ENCODE measurements around the gene GALNT18. TPM values are rescaled to one million over a fixed set of nuclear protein-coding genes. Genes with fewer than 3 reads are reported as not detected.

Gene GALNT18
- total RNA-seq, 1 experiment from 2014 or later: 1.7 TPM

DNA sequence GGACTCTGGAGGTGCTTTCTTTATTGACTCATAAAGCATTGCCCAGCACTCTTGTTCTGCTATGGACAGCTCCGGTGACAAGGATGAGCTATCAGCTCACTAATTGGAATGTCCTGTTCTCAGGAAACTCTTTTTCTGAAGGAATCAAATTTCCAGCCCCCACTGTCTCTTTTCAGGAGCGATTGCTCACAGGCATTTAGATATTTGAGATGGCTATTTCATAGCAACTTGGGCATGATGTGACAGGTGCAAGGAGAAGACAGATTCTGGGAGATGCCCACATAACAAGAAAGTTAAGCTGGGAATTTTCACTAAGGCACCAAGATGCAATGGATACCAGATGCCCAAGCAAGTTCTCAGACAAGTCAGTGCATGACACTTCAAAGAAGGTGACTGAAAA lies 145.3 kb downstream of the GALNT18 start:
- Histone ChIP-seq H3K27ac (ENCODE audit: insufficient read length, low read depth, low read length) (no peak overlapping the region), H2AFZ (ENCODE audit: low read length) (no peak overlapping the region), H3K27me3 (ENCODE audit: insufficient read depth, low read length) (no peaks in the 10 kb centered on the region), H3K79me1 (ENCODE audit: insufficient read depth, low read depth, low read length, poor library complexity, severe bottlenecking) (no peaks in the 10 kb centered on the region), H2BK12ac (ENCODE audit: insufficient read length, low read depth, low read length) (no peak overlapping the region), H2AK5ac (ENCODE audit: insufficient read length, low read length) (no peak overlapping the region), H3K23ac (ENCODE audit: insufficient read length, low read depth, low read length) (no peak overlapping the region), H2BK120ac (ENCODE audit: low read depth, low read length, poor library complexity, severe bottlenecking) (no peak overlapping the region), H4K91ac (ENCODE audit: insufficient read length, low read depth, low read length) (no peak overlapping the region), H4K20me1 (ENCODE audit: control insufficient read depth, insufficient read depth, insufficient read length) (no peaks in the 10 kb centered on the region), H3K4me1 (ENCODE audit: insufficient read depth, low read length) (peaks cover 6% of the 10 kb centered on the region; the same call in 1 of the 2 replicates), H4K5ac (ENCODE audit: insufficient read length, low read depth, low read length) (no peak overlapping the region), H3K9ac (ENCODE audit: extremely low read depth, insufficient read length, low read length) (no peak overlapping the region), H3K4me2 (ENCODE audit: insufficient read depth, insufficient read length, low read length) (no peak overlapping the region), H3K56ac (ENCODE audit: insufficient read length, low read depth, low read length) (no peak overlapping the region), H2BK20ac (ENCODE audit: low read depth, low read length, poor library complexity, severe bottlenecking) (no peak overlapping the region), H2BK5ac (ENCODE audit: insufficient read length, low read length) (no peak overlapping the region), H3K79me2 (ENCODE audit: insufficient read depth, low read length) (no peaks in the 10 kb centered on the region), H2BK15ac (ENCODE audit: low read depth, low read length) (no peak overlapping the region), H3K9me3 (ENCODE audit: control insufficient read depth, low read depth, low read length) (no peaks in the 10 kb centered on the region), H3T11ph (ENCODE audit: low read length) (no peak overlapping the region), H3K4ac (ENCODE audit: low read depth, low read length) (no peak overlapping the region), H3K18ac (ENCODE audit: insufficient read length, low read depth, low read length) (no peak overlapping the region), H3K14ac (ENCODE audit: insufficient read depth, low read length) (no peak overlapping the region), H3K23me2 (ENCODE audit: insufficient read length, low read depth, low read length, poor library complexity, severe bottlenecking) (no peaks in the 10 kb centered on the region), H4K8ac (replicated peaks; ENCODE audit: insufficient read length, low read depth, low read length) (no peak overlapping the region)
- DNase-seq: no peak
- Mint-ChIP-seq H3K4me1 (peaks cover 21 to 36% of the 10 kb centered on the region in 2 experiments), H3K27me3 (ENCODE audit: low read depth) (no peaks in the 10 kb centered on the region; the same call in 1 of the 2 replicates), H3K9me3 (no peaks in the 10 kb centered on the region), H3K4me3 (no peak overlapping the region), H3K27ac (no peak overlapping the region), H3K36me3 (ENCODE audit: insufficient read depth in 1 of 3, low read depth in 3 of 3) (no peaks in the 10 kb centered on the region)
- WGBS (ENCODE audit: extremely low coverage, insufficient read length, low lambda C conversion rate): no CpG with 5 or more reads among the region's 2 CpGs
- TF ChIP-seq, protein P1, sequence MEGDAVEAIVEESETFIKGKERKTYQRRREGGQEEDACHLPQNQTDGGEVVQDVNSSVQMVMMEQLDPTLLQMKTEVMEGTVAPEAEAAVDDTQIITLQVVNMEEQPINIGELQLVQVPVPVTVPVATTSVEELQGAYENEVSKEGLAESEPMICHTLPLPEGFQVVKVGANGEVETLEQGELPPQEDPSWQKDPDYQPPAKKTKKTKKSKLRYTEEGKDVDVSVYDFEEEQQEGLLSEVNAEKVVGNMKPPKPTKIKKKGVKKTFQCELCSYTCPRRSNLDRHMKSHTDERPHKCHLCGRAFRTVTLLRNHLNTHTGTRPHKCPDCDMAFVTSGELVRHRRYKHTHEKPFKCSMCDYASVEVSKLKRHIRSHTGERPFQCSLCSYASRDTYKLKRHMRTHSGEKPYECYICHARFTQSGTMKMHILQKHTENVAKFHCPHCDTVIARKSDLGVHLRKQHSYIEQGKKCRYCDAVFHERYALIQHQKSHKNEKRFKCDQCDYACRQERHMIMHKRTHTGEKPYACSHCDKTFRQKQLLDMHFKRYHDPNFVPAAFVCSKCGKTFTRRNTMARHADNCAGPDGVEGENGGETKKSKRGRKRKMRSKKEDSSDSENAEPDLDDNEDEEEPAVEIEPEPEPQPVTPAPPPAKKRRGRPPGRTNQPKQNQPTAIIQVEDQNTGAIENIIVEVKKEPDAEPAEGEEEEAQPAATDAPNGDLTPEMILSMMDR (conservative IDR thresholded peaks at IDR 0.05): no peak
